Adrenal gland (tissue), 5 donors: ENCODE results near the gene POLR2B.

Experiments
- CTCF ChIP-seq, 6 experiments: fragments of 450-650 bp in 4 of 6; fragments of 200-600 bp in 2 of 6; sonication (generic) in 1 of 6; IDR thresholded peaks; 1 replicate in 5 of 6; 2 replicates in 1 of 6; pipeline versions ENCODE4 v1.5.1 to v1.8.0; 2016 to 2021; ENCODE audit warnings: antibody characterized with exemption in 6 of 6, mild to moderate bottlenecking in 2 of 6, moderate library complexity in 1 of 6
- POLR2A ChIP-seq, 2 donors: fragments of 450-650 bp; IDR thresholded peaks; one replicate each; pipeline ENCODE4 v1.6.1; 2017; ENCODE audit warnings: antibody characterized with exemption in 2 of 2, mild to moderate bottlenecking in 2 of 2, moderate library complexity in 1 of 2
- donor health status: DM: no; HTN: no; CAD: no.

DNA sequence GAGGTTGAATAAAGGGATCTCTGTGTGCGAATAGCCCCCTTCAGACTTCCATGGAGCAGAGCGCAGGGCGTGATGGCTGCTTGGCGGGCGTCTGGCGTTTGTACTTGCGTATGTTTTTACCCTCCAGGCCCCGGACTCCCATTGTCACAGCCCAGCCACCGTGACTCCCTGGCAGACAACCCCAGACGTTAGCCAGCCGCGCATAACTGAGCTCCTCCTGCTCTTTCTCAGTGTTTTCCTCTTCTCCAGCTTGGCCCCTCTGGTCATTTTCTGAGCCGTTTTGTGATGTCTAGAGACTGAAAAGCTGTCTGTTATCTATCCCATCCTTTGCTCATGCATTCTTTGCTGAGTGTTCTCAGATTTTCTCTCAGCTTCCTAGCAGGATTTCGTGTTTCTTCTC lies 77.2 kb downstream of the POLR2B start:
- TF ChIP-seq CTCF (IDR thresholded peaks at IDR 0.05) (no peak), POLR2A (IDR thresholded peaks at IDR 0.05) (no peak)
